Measurements from ENCODE around the gene PGLYRP1.

DNA sequence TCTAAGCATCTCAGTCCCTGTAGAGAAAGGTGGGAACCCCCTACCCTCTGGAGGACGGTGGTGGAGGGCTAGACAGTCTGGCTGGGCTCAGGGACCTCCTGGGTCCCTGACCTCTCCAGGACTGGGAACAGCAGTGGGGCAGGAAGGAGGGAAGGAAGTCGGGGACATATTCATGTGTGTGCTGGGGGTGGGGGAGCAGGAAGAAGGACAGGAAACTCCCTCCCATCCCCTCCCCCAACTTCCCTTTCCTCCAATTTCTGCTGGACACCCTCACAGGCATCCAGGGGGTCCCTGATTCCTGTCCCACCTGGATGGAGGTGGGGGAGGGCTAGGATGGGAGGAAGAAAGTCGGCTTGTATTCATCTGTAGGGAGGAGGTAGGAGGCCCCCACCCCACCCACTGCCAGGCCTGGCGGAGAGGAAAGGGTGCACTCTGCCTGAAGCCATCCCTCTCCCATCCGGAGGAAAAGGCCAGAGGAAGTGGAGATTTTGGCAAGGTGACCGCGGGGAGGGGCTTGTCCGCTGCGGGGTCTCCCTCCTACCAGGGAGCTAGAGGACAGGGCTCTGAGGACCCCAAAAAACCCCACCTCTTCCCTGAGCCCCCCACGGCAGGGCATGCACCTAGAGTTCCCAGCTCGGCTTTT, 51.5 kb downstream of the PGLYRP1 start:
- TF ChIP-seq, protein P1, sequence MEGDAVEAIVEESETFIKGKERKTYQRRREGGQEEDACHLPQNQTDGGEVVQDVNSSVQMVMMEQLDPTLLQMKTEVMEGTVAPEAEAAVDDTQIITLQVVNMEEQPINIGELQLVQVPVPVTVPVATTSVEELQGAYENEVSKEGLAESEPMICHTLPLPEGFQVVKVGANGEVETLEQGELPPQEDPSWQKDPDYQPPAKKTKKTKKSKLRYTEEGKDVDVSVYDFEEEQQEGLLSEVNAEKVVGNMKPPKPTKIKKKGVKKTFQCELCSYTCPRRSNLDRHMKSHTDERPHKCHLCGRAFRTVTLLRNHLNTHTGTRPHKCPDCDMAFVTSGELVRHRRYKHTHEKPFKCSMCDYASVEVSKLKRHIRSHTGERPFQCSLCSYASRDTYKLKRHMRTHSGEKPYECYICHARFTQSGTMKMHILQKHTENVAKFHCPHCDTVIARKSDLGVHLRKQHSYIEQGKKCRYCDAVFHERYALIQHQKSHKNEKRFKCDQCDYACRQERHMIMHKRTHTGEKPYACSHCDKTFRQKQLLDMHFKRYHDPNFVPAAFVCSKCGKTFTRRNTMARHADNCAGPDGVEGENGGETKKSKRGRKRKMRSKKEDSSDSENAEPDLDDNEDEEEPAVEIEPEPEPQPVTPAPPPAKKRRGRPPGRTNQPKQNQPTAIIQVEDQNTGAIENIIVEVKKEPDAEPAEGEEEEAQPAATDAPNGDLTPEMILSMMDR (IDR thresholded peaks at IDR 0.05) = no peak
- no peak for TF ChIP-seq POLR2A (IDR thresholded peaks at IDR 0.05)
